Sigmoid colon (tissue), 3 donors: ENCODE data around the gene PATJ.

ENCODE experiments used
- CTCF ChIP-seq, 4 experiments: fragments of 450-650 bp in 3 of 4; fragments of 200-600 bp in 1 of 4; IDR thresholded peaks; one replicate each; pipeline ENCODE4 v1.5.1; 2016 to 2019; ENCODE audit warnings: antibody characterized with exemption in 4 of 4, mild to moderate bottlenecking in 3 of 4, moderate library complexity in 2 of 4
- POLR2A ChIP-seq, 2 donors: fragments of 450-650 bp; IDR thresholded peaks; one replicate each; pipeline ENCODE4 v1.6.1; 2016; ENCODE audit warnings: antibody characterized with exemption in 2 of 2, mild to moderate bottlenecking in 2 of 2, moderate library complexity in 2 of 2

- TF ChIP-seq CTCF (IDR thresholded peaks at IDR 0.05) (no peak), POLR2A (IDR thresholded peaks at IDR 0.05) (no peak)
These were observed 485.2 kb downstream of the PATJ start for GRCh38 chr1:62227496-62227895.
